C4-2B (cell line): Measurements from ENCODE around the gene PLPPR3.

ENCODE experiments used
- ZFX ChIP-seq: fragments of 450-650 bp; IDR thresholded peaks from 2 replicates; pipeline ENCODE4 v1.6.1; 2017
- TF ChIP-seq, protein P1 (sequence below): fragments of 450-650 bp; conservative IDR thresholded peaks from 2 replicates; pipeline ENCODE4 v1.5.1; 2017; ENCODE audit warnings: mild to moderate bottlenecking

DNA sequence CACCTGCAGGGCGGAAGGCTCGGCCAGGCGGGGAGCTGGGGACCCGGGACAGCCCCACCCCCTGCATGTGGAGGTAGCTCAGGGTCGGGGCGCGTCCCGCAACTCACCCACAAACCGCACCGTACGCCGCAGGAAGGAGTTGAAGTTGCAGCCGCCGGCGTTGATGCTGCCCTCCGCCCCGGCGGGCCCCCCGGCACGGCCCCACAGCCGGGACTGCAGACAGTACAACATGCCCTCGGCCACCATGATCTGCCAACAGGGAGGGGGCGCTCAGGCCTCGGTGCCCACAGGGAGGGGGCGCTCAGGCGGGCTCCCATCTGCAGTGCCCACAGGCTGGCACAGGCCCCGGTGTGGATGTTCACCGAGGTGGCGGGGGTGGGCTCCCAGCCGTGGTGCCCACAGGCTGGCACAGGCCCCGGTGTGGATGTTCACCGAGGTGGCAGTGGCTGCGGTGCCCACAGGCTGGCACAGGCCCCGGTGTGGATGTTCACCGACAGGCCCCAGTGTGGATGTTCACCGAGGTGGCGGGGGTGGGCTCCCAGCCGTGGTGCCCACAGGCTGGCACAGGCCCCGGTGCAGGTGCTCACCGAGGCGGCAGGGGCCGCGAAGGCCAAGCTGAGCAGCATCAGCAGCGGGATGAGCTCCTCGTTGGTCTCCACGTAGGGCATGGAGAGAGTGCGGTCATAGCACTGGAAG lies 6.5 kb downstream of the PLPPR3 start:
- TF ChIP-seq, protein P1, sequence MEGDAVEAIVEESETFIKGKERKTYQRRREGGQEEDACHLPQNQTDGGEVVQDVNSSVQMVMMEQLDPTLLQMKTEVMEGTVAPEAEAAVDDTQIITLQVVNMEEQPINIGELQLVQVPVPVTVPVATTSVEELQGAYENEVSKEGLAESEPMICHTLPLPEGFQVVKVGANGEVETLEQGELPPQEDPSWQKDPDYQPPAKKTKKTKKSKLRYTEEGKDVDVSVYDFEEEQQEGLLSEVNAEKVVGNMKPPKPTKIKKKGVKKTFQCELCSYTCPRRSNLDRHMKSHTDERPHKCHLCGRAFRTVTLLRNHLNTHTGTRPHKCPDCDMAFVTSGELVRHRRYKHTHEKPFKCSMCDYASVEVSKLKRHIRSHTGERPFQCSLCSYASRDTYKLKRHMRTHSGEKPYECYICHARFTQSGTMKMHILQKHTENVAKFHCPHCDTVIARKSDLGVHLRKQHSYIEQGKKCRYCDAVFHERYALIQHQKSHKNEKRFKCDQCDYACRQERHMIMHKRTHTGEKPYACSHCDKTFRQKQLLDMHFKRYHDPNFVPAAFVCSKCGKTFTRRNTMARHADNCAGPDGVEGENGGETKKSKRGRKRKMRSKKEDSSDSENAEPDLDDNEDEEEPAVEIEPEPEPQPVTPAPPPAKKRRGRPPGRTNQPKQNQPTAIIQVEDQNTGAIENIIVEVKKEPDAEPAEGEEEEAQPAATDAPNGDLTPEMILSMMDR: no peak
- TF ChIP-seq ZFX: no peak
